Mammary epithelial cell (primary cell): ENCODE results near the gene NUDT11.

Experiments
- CTCF ChIP-seq, 2 donors: IDR thresholded peaks in 1 of 2; conservative IDR thresholded peaks in 1 of 2; 2 replicates each; pipeline ENCODE4 v1.5.1; 2011 to 2012; ENCODE audit warnings: inconsistent platforms in 2 of 2, low read length in 2 of 2, mild to moderate bottlenecking in 2 of 2, control low read depth in 1 of 2, low read depth in 1 of 2; ENCODE audit not compliant: insufficient read depth in 1 of 2; ENCODE audit errors: extremely low read depth in 1 of 2
- EZH2 ChIP-seq: IDR thresholded peaks from 2 replicates; pipeline ENCODE4 v1.6.1; 2012; ENCODE audit warnings: low read length, inconsistent platforms, borderline replicate concordance

DNA sequence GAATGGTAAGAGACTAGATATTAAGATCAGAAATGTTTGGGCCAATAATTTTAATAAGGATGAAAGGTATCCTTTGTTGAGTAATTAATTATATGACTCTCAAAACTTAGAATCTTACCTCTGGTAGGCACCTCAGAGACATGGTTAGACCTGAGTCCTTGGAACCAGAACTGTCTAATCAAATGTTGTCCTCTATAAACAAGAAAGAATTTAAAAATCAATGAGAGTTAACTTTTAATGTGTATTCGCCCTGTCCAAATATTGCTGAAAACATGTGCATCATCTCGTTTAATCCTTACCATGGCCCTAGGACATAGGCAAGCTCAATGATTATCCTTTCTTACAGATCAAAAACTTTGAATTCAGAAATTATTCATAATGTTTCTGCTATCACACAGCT, 24.0 kb upstream of the NUDT11 start:
- TF ChIP-seq CTCF (conservative IDR thresholded peaks at IDR 0.05 in 1 of 2, IDR thresholded peaks at IDR 0.05 in 1 of 2; ENCODE audit: extremely low read depth in 1 of 2, insufficient read depth in 1 of 2, low read depth in 1 of 2, low read length in 2 of 2) (no peak), EZH2 (no peak)
